SK-MEL-5 (cell line): ENCODE data around the gene KIF18B. TPM values are rescaled to one million over a fixed set of nuclear protein-coding genes. Genes with fewer than 3 reads are reported as not detected.
"Not testable (repeated sequence)": the region's sequence is repeated elsewhere in the genome, so short reads cannot be mapped to it uniquely, and the experiment has no call there.

Source experiments
- DNase-seq: peaks from one replicate; pipeline ENCODE4 v3.0.0-alpha.2; 2016; ENCODE audit warnings: low read depth, low spot score
- in situ Hi-C: cut with HindIII; loops from 2 replicates; pipeline ENCODE4 v1.10.0; 2016; ENCODE audit warnings: low sequenced_read_pairs, high pct_unique_total_duplicates, low pct_unique_long_range_greater_than_20kb
- total RNA-seq: library from RNA; depleted of rRNA; stranded (reverse); fragments of >200 nt; shearing (Covaris generic); gene quantifications from 2 replicates; pipeline ENCODE4 v1.2.3, GENCODE V29; 2014

The KIF18B gene
- total RNA-seq, 1 experiment from 2014 or later = 2.0 TPM

GRCh38 chr17:44952946-44953475 lies 5.4 kb upstream of the KIF18B start:
- in situ Hi-C loops = no loop called here
- no peak for DNase-seq

- no peak for DNase-seq
- in situ Hi-C loops = no loop called here
Measured at GRCh38 chr17:44948315-44948795, 782 bp upstream of the KIF18B start.

- in situ Hi-C loops, DNase-seq: not testable (repeated sequence)
Measured at GRCh38 chr17:44945652-44946051, 1.9 kb downstream of the KIF18B start.

DNA sequence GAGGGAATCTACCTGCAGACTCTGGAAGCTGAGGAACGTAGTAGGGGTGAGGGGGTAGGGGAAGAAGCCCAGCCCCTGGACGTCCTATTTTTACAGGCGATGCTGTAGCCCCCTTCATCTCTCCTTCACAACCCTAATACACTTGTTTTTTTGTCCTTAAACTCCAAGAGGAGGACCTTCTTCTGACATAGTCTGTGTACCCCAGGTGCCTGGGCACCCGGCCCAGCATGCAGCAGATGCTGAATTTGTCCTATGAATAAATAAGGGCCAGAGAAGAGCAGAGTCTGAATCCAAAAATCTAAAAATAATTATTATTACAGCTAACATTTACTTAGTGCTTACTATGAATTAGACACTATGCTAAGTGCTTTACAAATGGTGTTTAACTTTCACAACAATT lies 5.1 kb downstream of the KIF18B start:
- in situ Hi-C loops = no loop called here
- DNase-seq = no peak

- DNase-seq = peak; percentile 30
- in situ Hi-C loops = no loop called here
Measured at GRCh38 chr17:44941712-44942331, 5.8 kb downstream of the KIF18B start.

GRCh38 chr17:44940768-44941167 lies 6.8 kb downstream of the KIF18B start:
- DNase-seq = no peak
- in situ Hi-C loops = no loop called here

DNA sequence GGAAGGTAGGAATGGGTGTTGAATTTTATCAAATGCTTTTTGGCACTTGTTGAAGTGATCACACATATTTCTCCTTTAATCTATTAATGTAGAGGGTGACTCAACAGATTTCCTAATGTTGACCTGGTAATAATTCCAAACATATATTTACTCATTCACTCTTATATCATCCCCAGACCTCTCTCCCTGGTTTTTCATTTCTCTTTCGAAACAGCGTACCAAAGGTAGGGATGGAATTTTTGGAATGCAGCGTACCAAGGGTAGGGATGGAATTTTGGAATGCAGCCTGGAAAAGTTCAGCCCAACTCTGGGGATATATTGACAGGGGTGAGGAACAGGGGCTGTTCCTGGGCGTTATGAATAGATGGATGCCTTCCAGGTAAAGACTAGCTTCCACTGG lies 7.3 kb downstream of the KIF18B start:
- in situ Hi-C loops = no loop called here

GRCh38 chr17:44935116-44935515 lies 12.5 kb downstream of the KIF18B start:
- no peak for DNase-seq
- in situ Hi-C loops = no loop called here

More for the DNA sequence above, 7.3 kb downstream of the KIF18B start:
- DNase-seq = no peak

- in situ Hi-C loops = no loop called here
- DNase-seq = no peak
Measured at GRCh38 chr17:44934745-44935105, 12.8 kb downstream of the KIF18B start.

- no peak for DNase-seq
- in situ Hi-C loops = no loop called here
Measured at GRCh38 chr17:44933824-44934744, 13.5 kb downstream of the KIF18B start.

DNA sequence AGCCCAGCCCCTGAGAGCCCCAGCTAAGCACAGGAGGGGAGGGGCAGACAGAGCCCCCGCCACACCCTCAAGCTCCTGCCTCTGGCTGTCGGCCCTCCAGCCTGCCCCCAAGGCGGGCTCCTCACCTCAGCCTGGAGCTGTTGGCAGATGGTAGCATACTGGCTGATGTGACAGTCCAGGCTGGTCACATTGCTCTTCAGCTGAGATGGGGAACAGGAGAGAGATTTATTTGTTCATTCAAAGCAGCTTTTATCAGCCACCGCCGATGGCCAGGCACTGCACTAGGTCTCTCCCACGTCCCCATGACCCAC lies 14.8 kb downstream of the KIF18B start:
- in situ Hi-C loops = no loop called here
- DNase-seq = no peak

- in situ Hi-C loops = no loop called here
- DNase-seq = no peak
Measured at GRCh38 chr17:44932096-44932786, 15.3 kb downstream of the KIF18B start.

DNA sequence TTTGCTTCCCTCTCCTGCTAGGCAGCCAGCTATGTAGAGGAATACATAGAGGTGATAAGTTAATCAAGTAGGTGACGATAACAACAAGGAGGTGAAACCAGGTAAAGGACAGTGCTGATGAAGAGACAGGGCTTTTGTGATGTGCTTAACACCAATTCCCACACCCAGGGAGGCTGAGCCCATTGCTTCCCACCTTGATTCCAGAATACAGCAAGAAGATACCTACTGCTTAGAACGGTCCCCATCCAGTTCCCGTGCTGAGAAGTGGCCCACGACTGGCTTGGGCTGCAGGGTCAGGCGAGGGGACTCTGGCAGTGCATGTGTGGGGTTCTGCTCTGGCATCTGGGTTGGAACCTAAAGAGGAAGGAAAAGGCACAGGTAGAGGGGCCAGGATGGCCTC lies 16.2 kb downstream of the KIF18B start:
- no peak for DNase-seq

GRCh38 chr17:44930667-44931066 lies 16.9 kb downstream of the KIF18B start:
- DNase-seq = no peak
- in situ Hi-C loops = no loop called here

More for the DNA sequence above, 16.2 kb downstream of the KIF18B start:
- in situ Hi-C loops = no loop called here

GRCh38 chr17:44928950-44929720 lies 18.4 kb downstream of the KIF18B start:
- in situ Hi-C loops = no loop called here
- no peak for DNase-seq

GRCh38 chr17:44928136-44928535 lies 19.4 kb downstream of the KIF18B start:
- no peak for DNase-seq
- in situ Hi-C loops = no loop called here

DNA sequence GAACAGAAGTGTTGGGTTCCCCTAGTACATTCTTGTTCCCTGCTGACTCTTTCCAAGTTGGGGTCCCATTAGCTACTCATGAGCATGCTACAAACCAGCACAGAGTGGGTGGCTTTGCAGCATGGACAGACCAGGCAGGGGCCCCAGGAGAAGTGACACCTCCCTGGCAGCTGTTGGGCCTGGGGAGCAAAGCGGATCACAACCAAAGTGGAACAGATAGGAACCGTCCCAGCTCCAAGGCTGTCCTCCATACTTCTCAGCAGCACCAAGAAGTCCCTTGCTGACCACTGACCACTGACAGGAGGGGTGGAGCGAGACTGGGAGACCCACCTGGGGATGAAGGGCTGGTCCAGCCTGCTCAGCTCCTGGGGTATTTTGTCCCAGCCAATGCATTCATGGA lies 19.9 kb downstream of the KIF18B start:
- in situ Hi-C loops = no loop called here
- DNase-seq = no peak
